ENCODE data around the gene ALAS2. TPM values are rescaled to one million over a fixed set of nuclear protein-coding genes. Genes with fewer than 3 reads are reported as not detected.
"Not testable (repeated sequence)": the region's sequence is repeated elsewhere in the genome, so short reads cannot be mapped to it uniquely, and the experiment has no call there.

ALAS2 gene
- total and polyA plus RNA-seq, 9 donors = 0.20 to 2.4 (median 0.72) TPM; not detected in 2

DNA sequence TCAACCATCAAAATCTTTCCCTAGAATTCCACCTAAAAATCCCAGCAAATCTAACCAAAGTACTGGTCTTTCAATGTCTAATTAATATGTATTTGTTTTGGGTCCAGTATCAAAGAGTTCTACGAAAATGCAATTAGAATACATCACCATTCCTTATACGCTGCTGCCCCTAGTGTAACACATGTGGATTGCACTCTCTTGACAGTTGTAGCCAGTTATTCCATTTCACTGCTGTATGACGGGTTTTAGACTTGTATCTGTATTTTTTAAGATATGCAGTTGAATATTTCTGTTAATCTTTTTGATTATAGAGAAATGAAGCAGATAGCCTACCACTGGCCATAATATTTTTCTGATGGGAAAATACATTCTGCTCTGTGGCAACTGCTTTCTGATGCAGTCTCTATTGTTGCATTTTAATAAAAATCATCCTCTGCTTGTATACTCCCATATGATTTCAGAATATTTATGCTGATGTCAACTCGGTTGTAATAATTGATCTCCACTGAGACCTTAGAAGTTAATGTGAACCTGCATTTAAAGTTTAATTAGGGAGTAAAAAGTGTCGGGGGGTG, 27.0 kb upstream of the ALAS2 start:
- WGBS, 3 donors = 19 to 21% (median 20%) methylated on average over 5 of the region's 5 CpGs
- Histone ChIP-seq H3K9me3 (no peaks in the 10 kb centered on the region), H3K27me3 (no peaks in the 10 kb centered on the region), H3K27ac (no peak overlapping the region), H3K4me3 (no peak overlapping the region), H3K36me3 (no peaks in the 10 kb centered on the region), H3K4me1 (ENCODE audit: insufficient read depth) (no peaks in the 10 kb centered on the region)
- DNase-seq = peak in 1 of 5 donors; percentile 40
- TF ChIP-seq, protein P1, sequence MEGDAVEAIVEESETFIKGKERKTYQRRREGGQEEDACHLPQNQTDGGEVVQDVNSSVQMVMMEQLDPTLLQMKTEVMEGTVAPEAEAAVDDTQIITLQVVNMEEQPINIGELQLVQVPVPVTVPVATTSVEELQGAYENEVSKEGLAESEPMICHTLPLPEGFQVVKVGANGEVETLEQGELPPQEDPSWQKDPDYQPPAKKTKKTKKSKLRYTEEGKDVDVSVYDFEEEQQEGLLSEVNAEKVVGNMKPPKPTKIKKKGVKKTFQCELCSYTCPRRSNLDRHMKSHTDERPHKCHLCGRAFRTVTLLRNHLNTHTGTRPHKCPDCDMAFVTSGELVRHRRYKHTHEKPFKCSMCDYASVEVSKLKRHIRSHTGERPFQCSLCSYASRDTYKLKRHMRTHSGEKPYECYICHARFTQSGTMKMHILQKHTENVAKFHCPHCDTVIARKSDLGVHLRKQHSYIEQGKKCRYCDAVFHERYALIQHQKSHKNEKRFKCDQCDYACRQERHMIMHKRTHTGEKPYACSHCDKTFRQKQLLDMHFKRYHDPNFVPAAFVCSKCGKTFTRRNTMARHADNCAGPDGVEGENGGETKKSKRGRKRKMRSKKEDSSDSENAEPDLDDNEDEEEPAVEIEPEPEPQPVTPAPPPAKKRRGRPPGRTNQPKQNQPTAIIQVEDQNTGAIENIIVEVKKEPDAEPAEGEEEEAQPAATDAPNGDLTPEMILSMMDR (IDR thresholded peaks at IDR 0.05) = peak; percentile 33 to 73 (median 66)
- no peak for TF ChIP-seq POLR2A (IDR thresholded peaks at IDR 0.05)
- TF ChIP-seq EP300 (IDR thresholded peaks at IDR 0.05) = no peak
- intact Hi-C loops (cut with DNase I) = loop anchor here in 1 of 4 donors (10.0 kb wide), 1 partner anchor 1013 kb away; the partner anchor contains the start of gene PHF8

DNA sequence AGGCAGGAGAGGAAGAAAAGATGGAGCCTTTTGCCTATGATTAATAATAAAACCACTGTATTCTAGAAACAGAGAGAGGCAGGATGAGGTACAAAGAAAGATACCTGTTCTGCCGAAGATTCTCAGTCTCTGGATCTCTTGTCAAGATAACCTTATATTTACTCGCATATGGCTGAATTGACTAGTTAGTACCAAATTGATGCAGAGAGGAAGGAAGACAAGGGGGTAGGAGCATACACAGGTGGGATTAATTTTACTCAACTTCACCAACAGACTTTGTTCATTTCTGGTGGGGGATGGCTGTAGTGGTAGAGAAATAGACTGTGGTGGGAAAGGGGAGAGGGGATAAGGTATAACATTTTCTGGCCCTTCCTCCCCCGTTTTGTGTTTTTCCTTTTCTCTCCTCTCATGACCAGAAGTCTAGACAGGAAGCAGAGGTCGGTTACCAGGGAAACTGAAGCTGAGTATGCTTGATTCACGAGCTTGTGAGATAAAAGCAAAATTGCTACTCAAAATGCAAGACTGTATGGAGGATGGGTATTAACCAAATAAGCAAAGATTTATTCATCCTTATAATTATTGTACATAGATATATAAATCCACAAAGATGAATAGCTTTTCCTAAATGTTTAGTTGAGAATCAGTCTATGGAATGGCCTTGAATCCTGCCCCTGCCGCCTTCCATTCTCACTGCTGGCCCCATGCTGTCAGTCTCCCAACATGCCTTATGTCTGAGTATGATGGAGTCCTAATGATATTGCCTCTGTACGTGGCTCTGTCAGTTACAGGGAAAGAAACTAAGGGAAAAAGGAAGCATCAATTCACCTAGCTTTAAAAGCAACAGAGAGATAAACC, 26.3 kb upstream of the ALAS2 start:
- no peak overlapping the region for H3K27ac ChIP-seq
- WGBS, 3 donors = 24 to 29% (median 25%) methylated on average over 7 of the region's 7 CpGs
- H3K27me3 ChIP-seq = no peaks in the 10 kb centered on the region
- no peaks in the 10 kb centered on the region for H3K4me1 ChIP-seq (ENCODE audit: insufficient read depth)
- intact Hi-C loops (cut with DNase I) = loop anchor here in 1 of 4 donors (10.0 kb wide), 1 partner anchor 1012 kb away; the partner anchor contains the start of gene PHF8
- no peak for DNase-seq
- H3K4me3 ChIP-seq = no peak overlapping the region
- no peaks in the 10 kb centered on the region for H3K9me3 ChIP-seq
- no peaks in the 10 kb centered on the region for H3K36me3 ChIP-seq
- TF ChIP-seq EP300 (IDR thresholded peaks at IDR 0.05) (no peak), POLR2A (IDR thresholded peaks at IDR 0.05) (no peak)
- TF ChIP-seq, protein P1 (IDR thresholded peaks at IDR 0.05) = no peak

DNA sequence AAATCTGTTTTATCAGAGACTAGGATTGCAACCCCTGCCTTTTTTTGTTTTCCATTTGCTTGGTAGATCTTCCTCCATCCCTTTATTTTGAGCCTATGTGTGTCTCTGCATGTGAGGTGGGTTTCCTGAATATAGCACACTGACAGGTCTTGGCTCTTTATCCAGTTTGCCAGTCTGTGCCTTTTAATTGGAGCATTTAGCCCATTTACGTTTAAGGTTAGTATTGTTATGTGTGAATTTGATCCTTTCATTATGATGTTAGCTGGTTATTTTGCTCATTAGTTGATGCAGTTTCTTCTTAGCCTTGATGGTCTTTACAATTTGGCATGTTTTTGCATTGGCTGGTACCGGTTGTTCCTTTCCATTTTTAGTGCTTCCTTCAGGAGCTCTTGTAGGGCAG, 19.8 kb upstream of the ALAS2 start:
- DNase-seq; H3K36me3 ChIP-seq; H3K4me1 ChIP-seq (ENCODE audit: insufficient read depth); H3K27me3 ChIP-seq; H3K9me3 ChIP-seq; H3K27ac ChIP-seq; H3K4me3 ChIP-seq: not testable (repeated sequence)
- whole genome bisulfite sequencing, 3 donors = 68 to 74% (median 69%) methylated on average over 2 of the region's 2 CpGs
- intact Hi-C loops (cut with DNase I) = loop anchor here in 1 of 4 donors (10.0 kb wide), 1 partner anchor 1006 kb away; the partner anchor contains the start of gene PHF8

DNA sequence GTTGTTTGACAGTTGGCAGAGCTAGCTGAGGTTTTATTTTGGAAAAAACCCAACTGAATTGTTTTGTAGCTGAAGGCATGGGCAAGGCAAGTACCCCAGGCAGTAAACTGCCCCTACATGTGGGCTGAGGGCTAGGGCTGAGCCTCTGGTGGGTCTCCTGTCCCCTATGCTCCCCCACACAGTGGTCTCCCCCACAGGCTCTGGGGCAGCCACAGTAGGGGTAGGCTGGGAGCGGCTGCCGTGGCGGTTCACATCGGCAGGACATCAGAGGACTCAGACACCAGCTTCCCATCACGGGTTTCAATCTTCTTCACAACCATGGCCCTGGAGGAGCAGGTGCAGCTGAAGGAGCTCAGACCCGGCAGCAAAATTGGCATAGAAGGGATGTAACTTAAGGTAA, 10.7 kb upstream of the ALAS2 start:
- Histone ChIP-seq H3K27ac (no peak overlapping the region), H3K27me3 (no peaks in the 10 kb centered on the region), H3K4me3 (no peak overlapping the region), H3K9me3 (no peaks in the 10 kb centered on the region), H3K4me1 (ENCODE audit: insufficient read depth) (no peaks in the 10 kb centered on the region), H3K36me3 (no peaks in the 10 kb centered on the region)
- intact Hi-C loops (cut with DNase I) = no loop called here
- 83 to 96% (median 96%) methylated on average over 6 of the region's 6 CpGs for WGBS, 3 donors
- no peak for DNase-seq
- no peak for TF ChIP-seq POLR2A (IDR thresholded peaks at IDR 0.05)
- TF ChIP-seq, protein P1 (IDR thresholded peaks at IDR 0.05) = no peak
- no peak for TF ChIP-seq EP300 (IDR thresholded peaks at IDR 0.05)

- H3K27ac ChIP-seq = no peak overlapping the region
- H3K27me3 ChIP-seq = no peaks in the 10 kb centered on the region
- no peaks in the 10 kb centered on the region for H3K36me3 ChIP-seq
- intact Hi-C loops (cut with DNase I) = no loop called here
- TF ChIP-seq EP300 (IDR thresholded peaks at IDR 0.05) (no peak), POLR2A (IDR thresholded peaks at IDR 0.05) (no peak)
- TF ChIP-seq, protein P1 (IDR thresholded peaks at IDR 0.05) = no peak
- H3K4me3 ChIP-seq = no peak overlapping the region
- no peaks in the 10 kb centered on the region for H3K9me3 ChIP-seq
- no peaks in the 10 kb centered on the region for H3K4me1 ChIP-seq (ENCODE audit: insufficient read depth)
- 51 to 65% (median 53%) methylated on average over 3 of the region's 3 CpGs for WGBS, 3 donors
- no peak for DNase-seq
Measured at GRCh38 chrX:55039471-55039870, 8.7 kb upstream of the ALAS2 start.
